GM12878 (cell line): ENCODE measurements around the gene SH3BGRL3. TPM values are rescaled to one million over a fixed set of nuclear protein-coding genes. Genes with fewer than 3 reads are reported as not detected.

Experiments used
- CEBPB ChIP-seq, 2 experiments: fragments of 150-350 bp in 1 of 2; IDR thresholded peaks; 2 replicates each; pipeline ENCODE4 v1.6.1; 2012 to 2014; ENCODE audit warnings: low read depth in 2 of 2, low read length in 2 of 2, borderline replicate concordance in 1 of 2, inconsistent platforms in 1 of 2
- CHD1 ChIP-seq: IDR thresholded peaks from 2 replicates; pipeline ENCODE4 v1.6.1; 2012; ENCODE audit warnings: low read depth, low read length, improper control_type of control experiment
- CHD2 ChIP-seq: IDR thresholded peaks from 2 replicates; pipeline ENCODE4 v1.6.1; 2011; ENCODE audit warnings: low read depth, low read length, improper control_type of control experiment, borderline replicate concordance
- KAT2A ChIP-seq: conservative IDR thresholded peaks from 2 replicates; pipeline ENCODE4 v1.6.1; 2011; ENCODE audit warnings: low read depth, low read length; ENCODE audit not compliant: control insufficient read depth
- MEF2A ChIP-seq: IDR thresholded peaks from 2 replicates; pipeline ENCODE4 v1.6.1; 2011; ENCODE audit warnings: low read depth, mild to moderate bottlenecking, low read length, moderate library complexity; ENCODE audit not compliant: insufficient read depth
- MYB ChIP-seq: fragments of 150-350 bp; IDR thresholded peaks from 2 replicates; pipeline ENCODE4 v1.6.1; 2014; ENCODE audit warnings: mild to moderate bottlenecking, low read depth, low read length, borderline replicate concordance
- NR2C2 ChIP-seq: IDR thresholded peaks from 2 replicates; pipeline ENCODE4 v1.6.1; 2011; ENCODE audit warnings: borderline replicate concordance, low read depth; ENCODE audit not compliant: control insufficient read depth, insufficient read length
- NR2F1 ChIP-seq: fragments of 450-650 bp; conservative IDR thresholded peaks from 2 replicates; pipeline ENCODE4 v1.6.1; 2017; ENCODE audit warnings: mild to moderate bottlenecking
- SREBF2 ChIP-seq: IDR thresholded peaks from 2 replicates; pipeline ENCODE4 v1.6.1; 2012; ENCODE audit warnings: mild to moderate bottlenecking, low read length
- TARDBP ChIP-seq: IDR thresholded peaks from 2 replicates; pipeline ENCODE4 v1.6.1; 2016; ENCODE audit warnings: borderline replicate concordance
- ZNF24 ChIP-seq: fragments of 450-650 bp; IDR thresholded peaks from 2 replicates; pipeline ENCODE4 v1.6.1; 2017; ENCODE audit warnings: antibody characterized with exemption, mild to moderate bottlenecking
- polyA plus RNA-seq, 11 experiments: library from polyadenylated mRNA; depleted of rRNA in 4 of 11; unstranded in 6 of 11; stranded (reverse) in 5 of 11; fragments of >200 nt; fragmentation: Nextera tagmentation in 4 of 11; fragmentation: Illumina TruSeq in 1 of 11; extraction: Ambion mirVana in 4 of 11; extraction: Trizol in 1 of 11; gene quantifications; 1 replicate in 1 of 11; 2 replicates in 10 of 11; pipeline versions ENCODE4 v1.2.1 to v1.2.3, GENCODE V29; 2011 to 2016; ENCODE audit warnings: inconsistent platforms in 2 of 11, missing spikeins in 2 of 11, low read depth in 1 of 11
- total RNA-seq, 4 experiments: library from RNA; depleted of rRNA in 3 of 4; stranded (reverse); fragments of >200 nt in 3 of 4; fragmentation: Illumina TruSeq in 1 of 4; extraction: Trizol in 1 of 4; gene quantifications; 2 replicates each; pipeline versions ENCODE4 v1.2.1 to v1.2.3, GENCODE V29; 2013 to 2021
- TF ChIP-seq, protein P1 (sequence below): fragments of 450-650 bp; IDR thresholded peaks from 2 replicates; pipeline ENCODE4 v1.6.1; 2017; ENCODE audit warnings: antibody characterized with exemption, mild to moderate bottlenecking, moderate library complexity
- TF ChIP-seq, protein P2 (sequence below): fragments of 150-350 bp; IDR thresholded peaks from 2 replicates; pipeline ENCODE4 v1.6.1; 2016; ENCODE audit warnings: low read depth, low read length
- TF ChIP-seq, protein P3 (sequence below): fragments of 450-650 bp; IDR thresholded peaks from 2 replicates; pipeline ENCODE4 v1.6.1; 2017; ENCODE audit warnings: mild to moderate bottlenecking, low read depth, inconsistent platforms; ENCODE audit not compliant: poor library complexity, severe bottlenecking
- TF ChIP-seq, protein P4 (sequence below): fragments of 450-650 bp; IDR thresholded peaks from 2 replicates; pipeline ENCODE4 v1.6.1; 2017; ENCODE audit warnings: mild to moderate bottlenecking, moderate library complexity

Gene SH3BGRL3
- total and polyA plus RNA-seq, 10 of the 15 experiments (the other 5 are each of a cell fraction or from before 2014, with no cell fraction given) = 39.7 to 390 (median 118) TPM

DNA sequence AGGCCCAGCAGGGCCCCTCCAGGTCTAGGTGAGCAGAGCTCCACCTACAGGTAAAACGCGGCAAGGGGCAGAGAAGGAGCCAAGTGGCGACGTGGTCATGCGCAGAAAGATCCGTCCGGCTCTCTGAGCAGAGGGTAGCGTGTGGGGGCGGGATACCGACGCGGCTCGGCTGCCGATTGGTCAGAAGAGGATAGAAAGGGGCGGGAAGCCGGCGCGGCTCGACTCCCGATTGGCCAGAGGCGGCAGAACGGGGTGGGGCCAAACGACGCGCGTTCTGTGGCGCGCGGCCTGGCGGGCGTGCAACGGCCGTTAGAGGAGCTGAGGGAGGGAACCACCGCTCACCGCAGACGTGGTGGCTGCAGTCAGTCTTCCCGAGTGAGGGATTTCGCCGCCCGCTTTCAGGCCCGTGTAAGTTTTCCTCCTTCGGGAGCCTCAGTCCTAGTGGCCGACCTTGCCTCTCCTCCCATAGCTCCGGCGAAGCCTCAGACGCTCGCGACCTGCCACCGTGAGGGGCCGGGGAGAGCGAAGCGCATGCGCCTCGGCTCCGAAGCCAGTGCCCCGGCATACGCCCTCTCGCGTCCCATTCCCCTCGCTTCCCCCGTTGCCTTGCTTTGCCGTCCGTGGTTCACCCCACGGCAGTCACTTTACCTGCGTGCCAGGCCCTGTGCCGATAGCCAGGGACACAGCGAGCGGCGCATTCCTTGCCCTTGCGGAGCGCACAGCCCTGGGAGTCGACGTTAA is 45.8 kb upstream of the SH3BGRL3 start, which contains the start of gene CEP85 (continued):
- TF ChIP-seq, protein P1, sequence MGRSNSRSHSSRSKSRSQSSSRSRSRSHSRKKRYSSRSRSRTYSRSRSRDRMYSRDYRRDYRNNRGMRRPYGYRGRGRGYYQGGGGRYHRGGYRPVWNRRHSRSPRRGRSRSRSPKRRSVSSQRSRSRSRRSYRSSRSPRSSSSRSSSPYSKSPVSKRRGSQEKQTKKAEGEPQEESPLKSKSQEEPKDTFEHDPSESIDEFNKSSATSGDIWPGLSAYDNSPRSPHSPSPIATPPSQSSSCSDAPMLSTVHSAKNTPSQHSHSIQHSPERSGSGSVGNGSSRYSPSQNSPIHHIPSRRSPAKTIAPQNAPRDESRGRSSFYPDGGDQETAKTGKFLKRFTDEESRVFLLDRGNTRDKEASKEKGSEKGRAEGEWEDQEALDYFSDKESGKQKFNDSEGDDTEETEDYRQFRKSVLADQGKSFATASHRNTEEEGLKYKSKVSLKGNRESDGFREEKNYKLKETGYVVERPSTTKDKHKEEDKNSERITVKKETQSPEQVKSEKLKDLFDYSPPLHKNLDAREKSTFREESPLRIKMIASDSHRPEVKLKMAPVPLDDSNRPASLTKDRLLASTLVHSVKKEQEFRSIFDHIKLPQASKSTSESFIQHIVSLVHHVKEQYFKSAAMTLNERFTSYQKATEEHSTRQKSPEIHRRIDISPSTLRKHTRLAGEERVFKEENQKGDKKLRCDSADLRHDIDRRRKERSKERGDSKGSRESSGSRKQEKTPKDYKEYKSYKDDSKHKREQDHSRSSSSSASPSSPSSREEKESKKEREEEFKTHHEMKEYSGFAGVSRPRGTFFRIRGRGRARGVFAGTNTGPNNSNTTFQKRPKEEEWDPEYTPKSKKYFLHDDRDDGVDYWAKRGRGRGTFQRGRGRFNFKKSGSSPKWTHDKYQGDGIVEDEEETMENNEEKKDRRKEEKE = no peak
- TF ChIP-seq MYB (peak; percentile 54; the same call in 1 of the 2 replicates), CEBPB (IDR thresholded peaks at IDR 0.05; ENCODE audit: borderline replicate concordance in 1 of 2, low read depth in 2 of 2, low read length in 2 of 2) (no peak), CHD1 (no peak), CHD2 (peak; percentile 85), SREBF2 (no peak), NR2F1 (no peak; the same call in 1 of the 2 replicates), ZNF24 (no peak), TARDBP (no peak), NR2C2 (no peak), MEF2A (no peak), KAT2A (no peak)
- TF ChIP-seq, protein P2, sequence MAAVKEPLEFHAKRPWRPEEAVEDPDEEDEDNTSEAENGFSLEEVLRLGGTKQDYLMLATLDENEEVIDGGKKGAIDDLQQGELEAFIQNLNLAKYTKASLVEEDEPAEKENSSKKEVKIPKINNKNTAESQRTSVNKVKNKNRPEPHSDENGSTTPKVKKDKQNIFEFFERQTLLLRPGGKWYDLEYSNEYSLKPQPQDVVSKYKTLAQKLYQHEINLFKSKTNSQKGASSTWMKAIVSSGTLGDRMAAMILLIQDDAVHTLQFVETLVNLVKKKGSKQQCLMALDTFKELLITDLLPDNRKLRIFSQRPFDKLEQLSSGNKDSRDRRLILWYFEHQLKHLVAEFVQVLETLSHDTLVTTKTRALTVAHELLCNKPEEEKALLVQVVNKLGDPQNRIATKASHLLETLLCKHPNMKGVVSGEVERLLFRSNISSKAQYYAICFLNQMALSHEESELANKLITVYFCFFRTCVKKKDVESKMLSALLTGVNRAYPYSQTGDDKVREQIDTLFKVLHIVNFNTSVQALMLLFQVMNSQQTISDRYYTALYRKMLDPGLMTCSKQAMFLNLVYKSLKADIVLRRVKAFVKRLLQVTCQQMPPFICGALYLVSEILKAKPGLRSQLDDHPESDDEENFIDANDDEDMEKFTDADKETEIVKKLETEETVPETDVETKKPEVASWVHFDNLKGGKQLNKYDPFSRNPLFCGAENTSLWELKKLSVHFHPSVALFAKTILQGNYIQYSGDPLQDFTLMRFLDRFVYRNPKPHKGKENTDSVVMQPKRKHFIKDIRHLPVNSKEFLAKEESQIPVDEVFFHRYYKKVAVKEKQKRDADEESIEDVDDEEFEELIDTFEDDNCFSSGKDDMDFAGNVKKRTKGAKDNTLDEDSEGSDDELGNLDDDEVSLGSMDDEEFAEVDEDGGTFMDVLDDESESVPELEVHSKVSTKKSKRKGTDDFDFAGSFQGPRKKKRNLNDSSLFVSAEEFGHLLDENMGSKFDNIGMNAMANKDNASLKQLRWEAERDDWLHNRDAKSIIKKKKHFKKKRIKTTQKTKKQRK = peak; percentile 57; the same call in 1 of the 2 replicates
- TF ChIP-seq, protein P3, sequence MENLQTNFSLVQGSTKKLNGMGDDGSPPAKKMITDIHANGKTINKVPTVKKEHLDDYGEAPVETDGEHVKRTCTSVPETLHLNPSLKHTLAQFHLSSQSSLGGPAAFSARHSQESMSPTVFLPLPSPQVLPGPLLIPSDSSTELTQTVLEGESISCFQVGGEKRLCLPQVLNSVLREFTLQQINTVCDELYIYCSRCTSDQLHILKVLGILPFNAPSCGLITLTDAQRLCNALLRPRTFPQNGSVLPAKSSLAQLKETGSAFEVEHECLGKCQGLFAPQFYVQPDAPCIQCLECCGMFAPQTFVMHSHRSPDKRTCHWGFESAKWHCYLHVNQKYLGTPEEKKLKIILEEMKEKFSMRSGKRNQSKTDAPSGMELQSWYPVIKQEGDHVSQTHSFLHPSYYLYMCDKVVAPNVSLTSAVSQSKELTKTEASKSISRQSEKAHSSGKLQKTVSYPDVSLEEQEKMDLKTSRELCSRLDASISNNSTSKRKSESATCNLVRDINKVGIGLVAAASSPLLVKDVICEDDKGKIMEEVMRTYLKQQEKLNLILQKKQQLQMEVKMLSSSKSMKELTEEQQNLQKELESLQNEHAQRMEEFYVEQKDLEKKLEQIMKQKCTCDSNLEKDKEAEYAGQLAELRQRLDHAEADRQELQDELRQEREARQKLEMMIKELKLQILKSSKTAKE = no peak
- TF ChIP-seq, protein P4, sequence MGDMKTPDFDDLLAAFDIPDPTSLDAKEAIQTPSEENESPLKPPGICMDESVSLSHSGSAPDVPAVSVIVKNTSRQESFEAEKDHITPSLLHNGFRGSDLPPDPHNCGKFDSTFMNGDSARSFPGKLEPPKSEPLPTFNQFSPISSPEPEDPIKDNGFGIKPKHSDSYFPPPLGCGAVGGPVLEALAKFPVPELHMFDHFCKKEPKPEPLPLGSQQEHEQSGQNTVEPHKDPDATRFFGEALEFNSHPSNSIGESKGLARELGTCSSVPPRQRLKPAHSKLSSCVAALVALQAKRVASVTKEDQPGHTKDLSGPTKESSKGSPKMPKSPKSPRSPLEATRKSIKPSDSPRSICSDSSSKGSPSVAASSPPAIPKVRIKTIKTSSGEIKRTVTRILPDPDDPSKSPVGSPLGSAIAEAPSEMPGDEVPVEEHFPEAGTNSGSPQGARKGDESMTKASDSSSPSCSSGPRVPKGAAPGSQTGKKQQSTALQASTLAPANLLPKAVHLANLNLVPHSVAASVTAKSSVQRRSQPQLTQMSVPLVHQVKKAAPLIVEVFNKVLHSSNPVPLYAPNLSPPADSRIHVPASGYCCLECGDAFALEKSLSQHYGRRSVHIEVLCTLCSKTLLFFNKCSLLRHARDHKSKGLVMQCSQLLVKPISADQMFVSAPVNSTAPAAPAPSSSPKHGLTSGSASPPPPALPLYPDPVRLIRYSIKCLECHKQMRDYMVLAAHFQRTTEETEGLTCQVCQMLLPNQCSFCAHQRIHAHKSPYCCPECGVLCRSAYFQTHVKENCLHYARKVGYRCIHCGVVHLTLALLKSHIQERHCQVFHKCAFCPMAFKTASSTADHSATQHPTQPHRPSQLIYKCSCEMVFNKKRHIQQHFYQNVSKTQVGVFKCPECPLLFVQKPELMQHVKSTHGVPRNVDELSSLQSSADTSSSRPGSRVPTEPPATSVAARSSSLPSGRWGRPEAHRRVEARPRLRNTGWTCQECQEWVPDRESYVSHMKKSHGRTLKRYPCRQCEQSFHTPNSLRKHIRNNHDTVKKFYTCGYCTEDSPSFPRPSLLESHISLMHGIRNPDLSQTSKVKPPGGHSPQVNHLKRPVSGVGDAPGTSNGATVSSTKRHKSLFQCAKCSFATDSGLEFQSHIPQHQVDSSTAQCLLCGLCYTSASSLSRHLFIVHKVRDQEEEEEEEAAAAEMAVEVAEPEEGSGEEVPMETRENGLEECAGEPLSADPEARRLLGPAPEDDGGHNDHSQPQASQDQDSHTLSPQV = no peak
